Non-pigmented ciliary epithelial cell (primary cell): ENCODE measurements around the gene PC.
"Not testable (repeated sequence)": the region's sequence is repeated elsewhere in the genome, so short reads cannot be mapped to it uniquely, and the experiment has no call there.

Source experiments
- DNase-seq: peaks from one replicate; pipeline ENCODE4 v3.0.0-alpha.2; 2010; ENCODE audit warnings: low read depth

Gene PC, protein sequence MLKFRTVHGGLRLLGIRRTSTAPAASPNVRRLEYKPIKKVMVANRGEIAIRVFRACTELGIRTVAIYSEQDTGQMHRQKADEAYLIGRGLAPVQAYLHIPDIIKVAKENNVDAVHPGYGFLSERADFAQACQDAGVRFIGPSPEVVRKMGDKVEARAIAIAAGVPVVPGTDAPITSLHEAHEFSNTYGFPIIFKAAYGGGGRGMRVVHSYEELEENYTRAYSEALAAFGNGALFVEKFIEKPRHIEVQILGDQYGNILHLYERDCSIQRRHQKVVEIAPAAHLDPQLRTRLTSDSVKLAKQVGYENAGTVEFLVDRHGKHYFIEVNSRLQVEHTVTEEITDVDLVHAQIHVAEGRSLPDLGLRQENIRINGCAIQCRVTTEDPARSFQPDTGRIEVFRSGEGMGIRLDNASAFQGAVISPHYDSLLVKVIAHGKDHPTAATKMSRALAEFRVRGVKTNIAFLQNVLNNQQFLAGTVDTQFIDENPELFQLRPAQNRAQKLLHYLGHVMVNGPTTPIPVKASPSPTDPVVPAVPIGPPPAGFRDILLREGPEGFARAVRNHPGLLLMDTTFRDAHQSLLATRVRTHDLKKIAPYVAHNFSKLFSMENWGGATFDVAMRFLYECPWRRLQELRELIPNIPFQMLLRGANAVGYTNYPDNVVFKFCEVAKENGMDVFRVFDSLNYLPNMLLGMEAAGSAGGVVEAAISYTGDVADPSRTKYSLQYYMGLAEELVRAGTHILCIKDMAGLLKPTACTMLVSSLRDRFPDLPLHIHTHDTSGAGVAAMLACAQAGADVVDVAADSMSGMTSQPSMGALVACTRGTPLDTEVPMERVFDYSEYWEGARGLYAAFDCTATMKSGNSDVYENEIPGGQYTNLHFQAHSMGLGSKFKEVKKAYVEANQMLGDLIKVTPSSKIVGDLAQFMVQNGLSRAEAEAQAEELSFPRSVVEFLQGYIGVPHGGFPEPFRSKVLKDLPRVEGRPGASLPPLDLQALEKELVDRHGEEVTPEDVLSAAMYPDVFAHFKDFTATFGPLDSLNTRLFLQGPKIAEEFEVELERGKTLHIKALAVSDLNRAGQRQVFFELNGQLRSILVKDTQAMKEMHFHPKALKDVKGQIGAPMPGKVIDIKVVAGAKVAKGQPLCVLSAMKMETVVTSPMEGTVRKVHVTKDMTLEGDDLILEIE

DNA sequence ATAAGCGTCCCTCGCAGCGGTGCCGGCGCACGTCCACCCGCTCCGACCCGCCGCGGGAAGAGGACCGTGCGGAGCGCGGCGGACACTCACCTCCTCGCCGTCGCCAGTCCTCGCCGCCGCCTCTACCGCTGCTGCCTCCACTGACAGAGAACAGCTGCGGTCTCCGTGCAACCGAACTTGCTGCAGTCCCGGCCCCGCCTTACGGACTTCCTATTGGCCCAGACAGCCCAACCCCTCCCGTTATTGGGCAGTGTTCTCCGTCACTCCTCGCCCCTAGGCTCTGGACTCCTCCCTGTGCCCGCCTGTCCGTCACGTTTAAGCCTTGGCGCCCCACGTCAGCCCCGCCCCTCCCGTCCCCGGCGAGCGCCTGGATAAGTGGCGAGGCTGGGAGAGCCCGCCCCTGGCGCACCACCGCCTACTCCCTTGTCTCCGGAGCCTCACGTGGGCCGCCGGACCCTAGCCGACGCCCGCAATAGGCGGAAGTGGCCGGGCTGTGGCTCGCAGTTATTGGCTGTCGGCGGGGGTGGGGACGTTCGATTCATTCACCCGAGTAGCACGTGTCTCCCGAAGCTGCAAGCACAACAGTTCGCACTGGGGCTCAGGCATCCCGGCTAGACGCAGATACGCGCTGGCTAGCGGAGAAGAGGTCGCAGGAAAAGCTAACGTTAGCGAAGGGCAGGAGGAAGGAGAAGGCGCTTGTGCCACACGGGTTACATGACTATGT is at the start of gene PC:
Gene PC, minus strand, starts transcription at position 152 of the 724 bp plus-strand sequence. CDS start 86,224 bp downstream, outside the sequence.
- peak; percentile 99 for DNase-seq

DNA sequence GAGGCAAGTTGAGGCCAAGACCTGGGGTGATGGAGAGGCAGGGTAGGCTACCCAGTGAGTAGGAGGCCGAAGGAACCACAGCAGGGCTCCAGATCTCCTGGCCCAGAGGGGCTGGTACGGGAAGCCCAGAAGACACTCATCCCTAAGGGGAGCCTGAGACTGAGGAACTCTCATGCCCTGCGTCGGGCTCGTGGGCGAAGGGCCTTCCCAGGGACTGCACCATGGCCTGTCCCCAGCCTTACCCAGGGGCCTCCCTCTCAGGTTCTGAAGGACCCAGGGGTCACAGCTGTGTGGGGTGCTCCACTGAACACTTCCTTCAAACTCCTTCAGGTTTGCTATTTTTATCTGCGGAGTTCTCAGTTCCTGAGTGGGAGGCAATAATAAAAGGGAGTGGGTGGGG is 48.9 kb upstream of the PC start:
- no peak for DNase-seq

GRCh38 chr11:67006029-67006884 is 48.1 kb upstream of the PC start:
- no peak for DNase-seq

DNA sequence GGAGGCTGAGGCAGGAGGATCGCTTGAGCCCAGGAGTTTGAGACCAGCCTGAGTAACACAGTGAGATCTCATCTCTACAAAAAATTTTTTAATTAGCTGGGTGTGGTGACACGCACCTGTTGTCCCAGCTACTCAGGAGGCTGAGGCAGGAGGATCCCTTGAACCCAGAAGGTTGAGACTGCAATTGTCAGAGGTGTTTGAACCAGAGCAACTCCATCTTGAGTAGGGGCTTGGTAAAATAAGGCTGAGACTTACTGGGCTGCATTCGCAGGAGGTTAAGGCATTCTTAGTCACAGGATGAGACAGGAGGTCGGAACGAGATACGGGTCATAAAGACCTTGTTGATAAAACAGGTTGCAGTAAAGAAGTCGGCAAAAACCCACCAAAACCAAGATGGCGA is 47.0 kb upstream of the PC start:
- DNase-seq = not testable (repeated sequence)

- DNase-seq = no peak
Observed at GRCh38 chr11:67002921-67003411, 44.8 kb upstream of the PC start.

DNA sequence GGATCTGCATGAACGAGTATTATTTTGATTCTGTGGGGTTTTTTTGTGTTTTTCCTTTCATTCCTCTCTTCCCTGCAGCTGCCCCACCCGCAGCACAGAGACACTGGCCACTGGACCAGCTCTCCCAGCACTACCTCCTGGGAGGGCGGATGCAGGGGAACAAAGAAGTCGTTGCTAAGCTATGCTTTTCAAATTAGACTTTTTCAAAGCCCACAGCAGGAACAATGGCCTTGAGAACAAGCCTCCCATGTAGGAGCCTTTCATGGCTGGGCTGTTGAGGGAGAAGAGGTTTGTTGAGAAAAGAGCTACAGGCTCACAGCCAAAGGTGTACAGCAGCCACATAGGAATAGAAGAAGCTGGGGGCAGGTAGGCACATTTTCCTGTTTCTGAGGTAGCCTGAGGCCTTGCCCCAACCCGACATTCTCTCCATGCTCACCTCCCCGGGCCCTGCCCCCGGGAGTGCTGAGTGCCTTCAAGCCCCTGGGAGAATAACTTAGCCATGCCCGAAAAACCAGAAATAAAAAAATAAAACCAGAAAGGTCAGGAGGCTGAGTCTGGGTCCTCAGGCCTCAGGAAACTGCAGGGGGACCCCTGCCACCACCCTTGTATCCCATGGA is 44.2 kb upstream of the PC start:
- DNase-seq = no peak

- DNase-seq = no peak
Observed at GRCh38 chr11:67001332-67001731, 43.1 kb upstream of the PC start.

DNA sequence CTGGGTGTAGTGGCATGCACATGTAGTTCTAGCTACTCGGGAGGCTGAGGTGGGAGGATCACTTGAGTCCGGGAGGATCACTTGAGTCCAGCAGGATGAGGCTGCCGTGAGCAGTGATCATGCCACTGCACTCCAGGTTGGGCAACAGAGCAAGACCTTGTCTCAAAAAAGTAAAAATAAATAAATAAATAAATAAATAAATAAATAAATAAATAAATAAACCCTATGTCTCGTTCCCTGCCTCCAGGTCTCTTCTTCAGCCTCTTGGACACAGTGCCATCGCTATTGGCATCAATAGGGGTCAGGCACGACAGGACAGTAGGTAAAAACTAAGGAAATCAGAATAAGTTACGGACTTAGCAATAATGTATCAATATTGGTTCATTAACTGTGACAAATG is 41.4 kb upstream of the PC start:
- DNase-seq = no peak

GRCh38 chr11:66996609-66997273 is 38.6 kb upstream of the PC start:
- no peak for DNase-seq

DNA sequence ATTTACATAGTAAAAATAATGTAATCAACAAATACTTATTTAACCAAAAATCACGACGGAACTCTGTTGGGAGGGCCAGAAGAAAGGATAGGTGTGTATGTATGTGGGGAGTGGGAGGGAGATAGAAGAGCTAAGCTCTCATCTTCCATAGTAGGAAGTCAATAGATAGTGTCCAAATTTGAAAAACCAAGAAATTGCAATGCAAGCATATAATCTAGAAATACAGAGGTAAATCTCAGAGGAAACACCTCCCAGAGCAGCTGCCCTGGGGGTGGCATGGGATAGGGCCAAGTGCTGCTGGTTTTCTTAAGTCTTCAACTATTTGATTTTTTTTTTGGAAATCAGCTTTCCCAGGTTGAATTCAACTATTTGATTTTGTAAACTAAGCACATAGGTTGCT is 33.9 kb upstream of the PC start:
- no peak for DNase-seq

DNA sequence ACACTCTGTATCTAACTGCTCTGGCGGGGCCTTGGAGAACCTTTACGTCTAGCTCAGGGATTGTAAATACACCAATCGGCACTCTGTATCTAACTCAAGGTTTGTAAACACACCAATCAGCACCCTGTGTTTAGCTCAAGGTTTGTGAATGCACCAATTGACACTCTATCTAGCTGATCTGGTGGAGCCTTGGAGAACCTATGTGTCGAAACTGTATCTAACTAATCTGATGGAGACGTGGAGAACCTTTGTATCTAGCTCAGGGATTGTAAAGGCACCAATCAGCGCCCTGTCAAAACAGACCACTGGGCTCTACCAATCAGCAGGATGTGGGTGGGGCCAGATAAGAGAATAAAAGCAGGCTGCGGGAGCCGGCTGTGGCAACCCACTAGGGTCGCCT is 31.2 kb upstream of the PC start:
- not testable (repeated sequence) for DNase-seq

- DNase-seq = not testable (repeated sequence)
Observed at GRCh38 chr11:66988741-66989140, 30.6 kb upstream of the PC start.

GRCh38 chr11:66987924-66988637 is 29.9 kb upstream of the PC start:
- no peak for DNase-seq

GRCh38 chr11:66987158-66987620 is 29.0 kb upstream of the PC start:
- no peak for DNase-seq

DNA sequence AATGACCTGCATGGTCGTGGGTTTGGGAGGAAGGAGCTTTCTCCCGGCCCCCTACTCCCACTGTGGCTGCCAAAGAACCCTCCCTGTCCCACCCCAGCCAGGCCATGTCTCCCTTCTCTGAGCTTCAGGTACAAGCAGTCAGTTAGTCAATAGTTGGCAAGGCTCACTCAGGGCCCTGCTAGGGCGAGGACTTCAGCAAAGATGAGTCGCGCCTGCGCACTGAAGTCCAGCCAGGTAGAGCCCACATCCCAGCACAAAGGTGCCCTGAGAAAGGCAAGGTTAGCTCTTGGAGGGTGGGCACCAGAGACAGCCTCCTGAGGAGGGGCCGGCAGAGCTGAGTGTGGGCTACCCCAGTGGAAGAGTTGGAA is 28.0 kb upstream of the PC start:
- DNase-seq = no peak

DNA sequence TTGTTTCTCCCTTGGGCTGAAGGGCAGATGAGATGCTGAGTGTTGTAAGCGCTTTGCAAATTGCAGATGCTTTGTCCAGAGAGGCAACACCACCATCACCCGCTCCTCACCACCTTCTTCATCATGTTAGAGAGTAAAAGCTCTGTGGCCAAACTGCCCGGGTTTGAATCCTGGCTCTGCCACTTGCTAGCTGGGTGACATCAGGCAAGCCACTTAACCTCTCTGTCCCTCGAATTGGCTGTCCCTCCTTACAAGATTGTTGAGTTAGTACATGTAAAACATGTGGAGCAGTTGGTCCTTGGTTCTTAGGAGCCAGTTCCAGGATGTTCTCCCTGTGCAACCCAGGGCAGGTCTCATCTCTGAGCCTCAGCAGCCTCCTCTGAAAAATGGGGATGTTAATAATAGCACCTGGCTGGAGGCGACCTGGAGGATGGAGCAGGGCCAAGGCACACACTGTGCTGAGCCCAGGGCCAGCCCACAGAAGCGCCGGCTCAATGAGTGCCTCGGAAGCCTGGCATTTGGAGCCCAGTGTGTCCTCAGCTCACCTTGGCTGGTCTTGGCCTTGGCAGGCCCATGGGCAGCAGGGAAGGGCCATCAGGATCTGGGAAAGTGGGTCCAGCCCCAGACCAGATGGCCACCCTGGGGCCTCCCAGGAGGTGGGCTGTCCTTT is 27.5 kb upstream of the PC start:
- no peak for DNase-seq

GRCh38 chr11:66983275-66983924 is 25.2 kb upstream of the PC start:
- no peak for DNase-seq
